HEK293T (cell line): ENCODE results near the gene AOAH.
"Not testable (repeated sequence)": the region's sequence is repeated elsewhere in the genome, so short reads cannot be mapped to it uniquely, and the experiment has no call there.

Experiments
- CTCF ChIA-PET: fragments of 350-600 bp; formaldehyde crosslinking; extraction: SDS; loops from one replicate; lab custom pipeline; 2021; ENCODE audit warnings: antibody characterized with exemption, inconsistent platforms; lab: Yijun Ruan, JAX
- POLR2A ChIA-PET: fragments of 350-600 bp; formaldehyde crosslinking; extraction: SDS; loops from one replicate; lab custom pipeline; 2020; ENCODE audit warnings: antibody characterized with exemption, inconsistent platforms; lab: Yijun Ruan, JAX
- DNase-seq: peaks from one replicate; pipeline ENCODE4 v3.0.0; 2012; ENCODE audit warnings: mixed read lengths; ENCODE audit errors: extremely low spot score
- ARNT ChIP-seq: fragments of 450-650 bp; IDR thresholded peaks from 2 replicates; pipeline ENCODE4 v1.6.1; 2017; ENCODE audit warnings: mild to moderate bottlenecking
- BHLHE40 ChIP-seq: fragments of 450-650 bp; IDR thresholded peaks from 2 replicates; pipeline ENCODE4 v1.6.1; 2016; ENCODE audit warnings: mild to moderate bottlenecking, moderate library complexity, borderline replicate concordance
- CTBP1 ChIP-seq: fragments of 450-650 bp; IDR thresholded peaks from 2 replicates; pipeline ENCODE4 v1.6.1; 2016; ENCODE audit warnings: borderline replicate concordance
- ELF4 ChIP-seq: fragments of 450-650 bp; IDR thresholded peaks from 2 replicates; pipeline ENCODE4 v1.6.1; 2017; ENCODE audit warnings: antibody characterized with exemption
- FOXA1 ChIP-seq: fragments of 450-650 bp; IDR thresholded peaks from 2 replicates; pipeline ENCODE4 v1.6.1; 2016; ENCODE audit warnings: mild to moderate bottlenecking
- FOXK2 ChIP-seq: fragments of 450-650 bp; IDR thresholded peaks from 2 replicates; pipeline ENCODE4 v1.6.1; 2016; ENCODE audit warnings: mild to moderate bottlenecking
- FOXM1 ChIP-seq: fragments of 450-650 bp; IDR thresholded peaks from 2 replicates; pipeline ENCODE4 v1.6.1; 2017; ENCODE audit warnings: mild to moderate bottlenecking, borderline replicate concordance
- HDGF ChIP-seq: fragments of 450-650 bp; IDR thresholded peaks from 2 replicates; pipeline ENCODE4 v1.6.1; 2017; ENCODE audit warnings: antibody characterized with exemption, borderline replicate concordance
- L3MBTL2 ChIP-seq: fragments of 450-650 bp; conservative IDR thresholded peaks from 2 replicates; pipeline ENCODE4 v1.6.1; 2016; ENCODE audit warnings: mild to moderate bottlenecking
- LEF1 ChIP-seq: fragments of 450-650 bp; IDR thresholded peaks from 2 replicates; pipeline ENCODE4 v1.6.1; 2017; ENCODE audit warnings: mild to moderate bottlenecking, borderline replicate concordance
- NFRKB ChIP-seq: fragments of 450-650 bp; IDR thresholded peaks from 2 replicates; pipeline ENCODE4 v1.6.1; 2016; ENCODE audit warnings: mild to moderate bottlenecking, moderate library complexity
- SP1 ChIP-seq: fragments of 450-650 bp; IDR thresholded peaks from 2 replicates; pipeline ENCODE4 v1.6.1; 2017
- SUZ12 ChIP-seq: fragments of 450-650 bp; IDR thresholded peaks from 2 replicates; pipeline ENCODE4 v1.6.1; 2016; ENCODE audit warnings: mild to moderate bottlenecking
- TARDBP ChIP-seq: fragments of 450-650 bp; IDR thresholded peaks from 2 replicates; pipeline ENCODE4 v1.6.1; 2016
- ZNF384 ChIP-seq: fragments of 450-650 bp; IDR thresholded peaks from 2 replicates; pipeline ENCODE4 v1.6.1; 2016
- TF ChIP-seq, protein P1 (sequence below): fragments of 450-650 bp; IDR thresholded peaks from 2 replicates; pipeline ENCODE4 v1.6.1; 2016

The AOAH gene

DNA sequence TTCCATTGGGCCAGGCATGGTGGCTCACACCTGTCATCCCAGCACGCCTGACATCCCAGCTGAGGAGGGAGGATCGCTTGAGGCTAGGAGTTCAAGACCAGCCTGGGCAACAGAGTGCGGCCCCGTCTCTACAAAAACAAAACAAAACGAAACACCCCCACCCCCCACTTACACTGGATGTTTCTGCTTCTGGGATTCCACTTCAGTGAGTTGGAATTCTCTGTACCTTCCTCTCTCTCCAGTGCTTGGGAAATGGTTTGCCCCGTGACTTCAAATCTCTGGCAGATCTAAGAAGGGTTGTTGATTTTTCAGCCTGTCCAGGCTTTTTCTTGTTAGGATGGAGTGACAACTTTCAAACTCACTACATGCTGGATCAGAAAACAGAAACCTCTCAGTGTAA, 227.7 kb downstream of the AOAH start:
- no peak for TF ChIP-seq TARDBP
- TF ChIP-seq L3MBTL2, result no peak
- TF ChIP-seq HDGF, result no peak
- TF ChIP-seq FOXA1, result no peak
- no peak for TF ChIP-seq ARNT
- TF ChIP-seq SP1, result no peak
- TF ChIP-seq ELF4, result no peak
- TF ChIP-seq ZNF384, result no peak
- no peak for TF ChIP-seq FOXM1
- DNase-seq, result no peak
- CTCF ChIA-PET, result no interaction called here
- POLR2A ChIA-PET, result no interaction called here

DNA sequence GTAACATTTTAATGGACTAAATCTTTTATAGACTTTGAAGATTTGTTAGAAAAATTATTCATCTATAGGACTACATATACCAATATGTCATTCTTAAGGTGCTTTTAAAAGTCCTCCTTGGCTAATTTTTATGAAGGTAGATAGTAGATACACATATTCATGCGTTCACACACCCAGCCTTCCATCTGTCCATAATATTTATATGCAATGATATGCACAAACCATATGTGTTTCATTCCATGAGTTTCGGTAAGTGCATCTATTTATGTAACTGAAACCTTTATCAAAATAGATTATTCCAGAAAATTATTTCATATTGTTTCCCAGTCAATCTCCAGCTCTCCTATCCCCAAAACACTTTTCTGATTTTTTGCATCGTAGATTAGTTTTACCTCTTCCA, 233.0 kb downstream of the AOAH start:
- ChIA-PET CTCF (no interaction called here), POLR2A (no interaction called here)
- DNase-seq, result no peak
- TF ChIP-seq FOXA1 (no peak), ZNF384 (no peak), ELF4 (no peak), HDGF (no peak), SUZ12 (no peak), L3MBTL2 (no peak), SP1 (no peak)
- TF ChIP-seq, protein P1, sequence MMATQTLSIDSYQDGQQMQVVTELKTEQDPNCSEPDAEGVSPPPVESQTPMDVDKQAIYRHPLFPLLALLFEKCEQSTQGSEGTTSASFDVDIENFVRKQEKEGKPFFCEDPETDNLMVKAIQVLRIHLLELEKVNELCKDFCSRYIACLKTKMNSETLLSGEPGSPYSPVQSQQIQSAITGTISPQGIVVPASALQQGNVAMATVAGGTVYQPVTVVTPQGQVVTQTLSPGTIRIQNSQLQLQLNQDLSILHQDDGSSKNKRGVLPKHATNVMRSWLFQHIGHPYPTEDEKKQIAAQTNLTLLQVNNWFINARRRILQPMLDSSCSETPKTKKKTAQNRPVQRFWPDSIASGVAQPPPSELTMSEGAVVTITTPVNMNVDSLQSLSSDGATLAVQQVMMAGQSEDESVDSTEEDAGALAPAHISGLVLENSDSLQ, result no peak

DNA sequence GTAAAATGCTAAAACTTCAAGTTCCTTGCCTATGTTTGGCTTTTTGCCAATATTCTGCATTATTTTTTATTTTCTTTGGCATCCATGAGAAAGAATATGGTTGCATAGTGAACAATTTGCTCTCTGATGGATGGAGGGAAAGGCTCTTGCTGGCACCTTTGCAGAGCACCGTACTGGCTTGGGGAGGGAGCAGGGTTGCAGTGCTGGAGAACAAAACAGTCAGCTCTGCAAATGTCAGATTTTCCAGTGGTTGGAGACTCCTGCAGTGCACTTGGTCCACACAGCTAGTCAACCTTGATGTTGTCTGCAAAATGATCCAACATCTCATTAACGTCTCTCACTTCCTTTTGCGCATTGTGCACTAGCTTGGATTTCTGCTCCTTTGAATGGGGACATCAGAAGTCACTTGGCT, 233.9 kb downstream of the AOAH start:
- POLR2A ChIA-PET, result no interaction called here
- DNase-seq, result no peak
- CTCF ChIA-PET, result interaction anchor here (1.2 kb wide), 1 partner anchor 180 kb away, joined by 3 read pairs; no protein-coding TSS in a partner anchor
- TF ChIP-seq FOXA1 (no peak), FOXK2 (no peak), NFRKB (no peak), ARNT (no peak)

DNA sequence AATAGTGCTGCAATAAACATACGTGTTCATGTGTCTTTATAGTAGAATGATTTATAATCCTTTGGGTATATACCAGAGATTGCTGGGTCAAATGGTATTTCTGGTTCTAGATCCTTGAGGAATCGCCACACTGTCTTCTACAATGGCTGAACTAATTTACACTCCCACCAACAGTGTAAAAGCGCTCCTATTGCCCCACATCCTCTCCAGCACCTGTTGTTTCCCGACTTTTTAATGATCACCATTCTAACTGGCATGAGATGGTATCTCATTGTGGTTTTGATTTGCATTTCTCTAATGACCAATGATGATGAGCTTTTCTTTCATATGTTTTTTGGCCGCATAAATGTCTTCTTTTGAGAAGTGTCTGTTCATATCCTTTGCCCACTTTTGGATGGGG, 235.6 kb downstream of the AOAH start:
- CTCF ChIA-PET, result interaction anchor here (1.4 kb wide), 1 partner anchor 710 kb away, joined by 5 read pairs; no protein-coding TSS in a partner anchor
- DNase-seq, POLR2A ChIA-PET: not testable (repeated sequence)

DNA sequence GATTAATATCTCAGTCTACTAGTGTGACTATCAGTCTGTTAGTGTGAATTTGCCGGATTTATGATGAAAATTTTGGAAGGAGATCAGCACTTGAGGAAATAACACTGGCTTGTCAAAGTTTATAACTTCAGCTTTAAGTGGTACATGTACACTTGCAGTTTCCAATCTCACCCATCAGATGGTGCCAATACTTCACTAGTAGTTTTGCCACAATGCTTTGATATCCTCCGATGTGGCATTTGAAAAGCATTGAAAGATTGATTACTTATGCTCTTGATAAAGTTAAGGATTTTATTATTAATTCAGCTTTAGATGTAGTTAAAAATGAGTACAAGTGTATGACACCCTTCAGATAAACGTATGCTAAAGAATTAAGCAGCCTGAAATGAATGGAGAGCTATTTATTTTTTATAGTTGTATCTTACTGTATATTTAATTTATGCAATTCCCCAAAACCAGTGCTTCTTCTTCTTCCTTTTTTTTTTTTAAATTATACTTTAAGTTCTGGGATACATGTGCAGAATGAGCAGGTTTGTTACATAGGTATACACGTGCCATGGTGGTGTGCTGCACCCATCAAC, 236.4 kb downstream of the AOAH start:
- ChIA-PET POLR2A (no interaction called here), CTCF (interaction anchor here (0.5 to 2.0 kb wide), 13 partner anchors 16 to 1223 kb away, joined by 3 to 13 read pairs (median 5); no protein-coding TSS in a partner anchor)
- peak; percentile 52 for DNase-seq
- TF ChIP-seq, protein P1, result peak; percentile 72
- TF ChIP-seq ZNF384, result no peak

DNA sequence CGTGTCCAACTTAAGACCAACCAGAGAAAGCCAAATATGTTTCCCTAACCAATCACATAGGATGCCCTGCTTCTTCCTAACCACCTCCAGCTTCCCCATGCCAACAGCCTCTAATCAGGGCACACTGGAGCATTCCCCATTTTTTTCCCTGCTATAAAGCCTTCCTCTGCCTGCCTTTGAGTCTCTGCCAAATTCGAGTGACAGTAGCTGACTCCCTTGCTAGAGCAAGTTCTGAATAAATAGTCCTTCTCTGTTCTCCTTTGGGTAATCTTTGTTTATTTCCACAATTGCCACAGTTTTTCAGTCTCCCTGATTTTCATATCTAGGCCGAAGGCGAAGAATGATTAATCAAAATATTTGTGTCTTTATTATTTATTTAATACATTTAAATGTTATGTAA, 238.0 kb downstream of the AOAH start:
- DNase-seq, result no peak
- ChIA-PET CTCF (interaction anchor here (2.0 kb wide), 1 partner anchor 184 kb away, joined by 13 read pairs; no protein-coding TSS in a partner anchor), POLR2A (no interaction called here)
- no peak for TF ChIP-seq LEF1
- TF ChIP-seq SP1, result no peak
- no peak for TF ChIP-seq ZNF384
- no peak for TF ChIP-seq HDGF
- TF ChIP-seq, protein P1, result no peak
- TF ChIP-seq SUZ12, result no peak
- TF ChIP-seq ARNT, result no peak
- no peak for TF ChIP-seq L3MBTL2
- TF ChIP-seq NFRKB, result no peak
- no peak for TF ChIP-seq ELF4
- TF ChIP-seq TARDBP, result no peak
- TF ChIP-seq BHLHE40, result no peak
- no peak for TF ChIP-seq CTBP1

DNA sequence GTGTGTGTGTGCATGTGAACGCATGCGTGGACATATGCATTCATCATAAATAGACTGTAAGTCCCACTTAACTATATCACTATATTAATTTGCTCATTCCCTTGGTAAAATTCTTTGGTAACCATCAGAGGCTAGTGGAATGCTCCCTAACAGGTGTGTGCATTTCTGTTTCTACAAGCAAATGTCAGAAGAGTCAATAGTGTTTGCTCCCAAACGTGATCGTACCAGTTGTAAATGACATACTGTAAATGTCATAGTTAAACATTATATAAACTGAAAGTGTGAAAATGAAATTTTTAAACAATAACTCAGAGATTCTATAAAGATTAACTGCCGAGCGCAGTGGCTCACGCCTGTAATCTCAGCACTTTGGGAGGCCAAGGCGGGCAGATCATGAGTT, 240.0 kb downstream of the AOAH start:
- no peak for DNase-seq
- POLR2A ChIA-PET, result no interaction called here
- TF ChIP-seq ELF4 (no peak), FOXA1 (no peak), LEF1 (no peak), SP1 (no peak)
- TF ChIP-seq, protein P1, result no peak
- CTCF ChIA-PET, result no interaction called here

DNA sequence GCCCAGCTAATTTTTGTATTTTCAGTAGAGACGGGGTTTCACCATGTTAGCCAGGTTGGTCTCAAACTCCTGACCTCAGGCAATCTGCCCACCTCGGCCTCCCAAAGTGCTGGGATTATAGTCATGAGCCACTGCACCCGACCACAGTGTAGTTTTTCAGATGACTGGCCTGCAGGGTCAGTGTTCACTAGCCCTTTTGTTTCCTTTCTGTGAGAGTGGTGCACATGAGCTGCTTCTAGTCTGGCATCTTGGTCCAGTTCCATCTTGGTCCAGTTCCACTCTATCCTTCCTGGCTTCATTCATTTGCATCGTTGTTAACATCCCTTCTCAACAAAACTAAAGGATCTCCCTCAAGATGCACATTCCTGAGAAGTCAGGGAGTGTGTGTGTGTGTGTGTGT, 240.4 kb downstream of the AOAH start:
- POLR2A ChIA-PET, CTCF ChIA-PET, DNase-seq: not testable (repeated sequence)
